H1 (cell line): ENCODE data around the gene ACAD9.

Experiments
- CEBPB ChIP-seq: IDR thresholded peaks from 2 replicates; pipeline ENCODE4 v1.6.1; 2012; ENCODE audit warnings: low read depth, low read length
- EZH2 ChIP-seq: fragments of 200-600 bp; sonication (generic); IDR thresholded peaks from 2 replicates; pipeline ENCODE4 v1.7.1; 2012; ENCODE audit warnings: low read depth, mild to moderate bottlenecking, moderate library complexity, low read length, inconsistent platforms; ENCODE audit not compliant: severe bottlenecking
- GABPA ChIP-seq: IDR thresholded peaks from 2 replicates; pipeline ENCODE4 v1.6.1; 2011; ENCODE audit warnings: mild to moderate bottlenecking, low read length, moderate library complexity, borderline replicate concordance; ENCODE audit not compliant: insufficient read depth
- JUN ChIP-seq: IDR thresholded peaks from 2 replicates; pipeline ENCODE4 v1.6.1; 2011; ENCODE audit warnings: low read depth, mild to moderate bottlenecking, improper control_type of control experiment, low read length
- PHF8 ChIP-seq: fragments of 200-600 bp; sonication (generic); conservative IDR thresholded peaks from 2 replicates; pipeline ENCODE4 v1.7.1; 2012; ENCODE audit warnings: low read depth, mild to moderate bottlenecking, inconsistent platforms, low read length, moderate library complexity
- SP1 ChIP-seq: IDR thresholded peaks from 2 replicates; pipeline ENCODE4 v1.6.1; 2011; ENCODE audit warnings: low read depth, low read length
- TF ChIP-seq, protein P1 (sequence below): IDR thresholded peaks from 2 replicates; pipeline ENCODE4 v1.6.1; 2012; ENCODE audit warnings: inconsistent platforms
- TF ChIP-seq, protein P2 (sequence below): fragments of 300-600 bp; sonication (generic); IDR thresholded peaks from 2 replicates; pipeline ENCODE4 v1.7.1; 2012; ENCODE audit warnings: low read length, moderate library complexity, mild to moderate bottlenecking, inconsistent platforms; ENCODE audit not compliant: insufficient replicate concordance
- TF ChIP-seq, protein P3 (sequence below), 3 experiments: IDR thresholded peaks; 1 replicate in 2 of 3; 2 replicates in 1 of 3; pipeline versions ENCODE4 v1.5.1 to v1.6.1; 2011; ENCODE audit warnings: low read length in 3 of 3, mild to moderate bottlenecking in 3 of 3, inconsistent platforms in 2 of 3, low read depth in 1 of 3, moderate library complexity in 1 of 3; ENCODE audit not compliant: insufficient read depth in 1 of 3; ENCODE audit errors: control extremely low read depth in 1 of 3

DNA sequence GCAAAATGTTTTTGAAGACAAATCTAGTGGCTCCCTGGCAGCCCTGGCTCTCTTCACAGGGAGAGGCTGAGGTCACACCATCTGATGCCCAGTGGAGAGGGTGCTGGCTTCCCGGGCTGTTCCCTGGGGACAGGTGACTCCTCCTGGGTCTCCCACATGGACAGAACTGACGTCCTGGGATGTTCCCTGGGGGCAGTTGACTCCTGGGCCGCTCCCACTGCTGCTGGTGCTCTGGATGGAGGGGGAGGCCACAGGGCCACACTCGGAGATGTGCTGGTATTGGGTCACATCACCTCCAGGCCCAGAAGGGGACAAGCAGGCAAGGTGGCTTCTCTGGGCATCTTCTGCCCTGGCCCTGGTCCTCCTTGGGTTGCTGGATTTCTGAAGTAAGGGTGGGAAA, 27.8 kb upstream of the ACAD9 start:
- TF ChIP-seq SP1 (no peak), PHF8 (no peak), CEBPB (no peak), GABPA (no peak), JUN (no peak), EZH2 (no peak)
- TF ChIP-seq, protein P1, sequence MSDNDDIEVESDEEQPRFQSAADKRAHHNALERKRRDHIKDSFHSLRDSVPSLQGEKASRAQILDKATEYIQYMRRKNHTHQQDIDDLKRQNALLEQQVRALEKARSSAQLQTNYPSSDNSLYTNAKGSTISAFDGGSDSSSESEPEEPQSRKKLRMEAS, result no peak
- TF ChIP-seq, protein P2, sequence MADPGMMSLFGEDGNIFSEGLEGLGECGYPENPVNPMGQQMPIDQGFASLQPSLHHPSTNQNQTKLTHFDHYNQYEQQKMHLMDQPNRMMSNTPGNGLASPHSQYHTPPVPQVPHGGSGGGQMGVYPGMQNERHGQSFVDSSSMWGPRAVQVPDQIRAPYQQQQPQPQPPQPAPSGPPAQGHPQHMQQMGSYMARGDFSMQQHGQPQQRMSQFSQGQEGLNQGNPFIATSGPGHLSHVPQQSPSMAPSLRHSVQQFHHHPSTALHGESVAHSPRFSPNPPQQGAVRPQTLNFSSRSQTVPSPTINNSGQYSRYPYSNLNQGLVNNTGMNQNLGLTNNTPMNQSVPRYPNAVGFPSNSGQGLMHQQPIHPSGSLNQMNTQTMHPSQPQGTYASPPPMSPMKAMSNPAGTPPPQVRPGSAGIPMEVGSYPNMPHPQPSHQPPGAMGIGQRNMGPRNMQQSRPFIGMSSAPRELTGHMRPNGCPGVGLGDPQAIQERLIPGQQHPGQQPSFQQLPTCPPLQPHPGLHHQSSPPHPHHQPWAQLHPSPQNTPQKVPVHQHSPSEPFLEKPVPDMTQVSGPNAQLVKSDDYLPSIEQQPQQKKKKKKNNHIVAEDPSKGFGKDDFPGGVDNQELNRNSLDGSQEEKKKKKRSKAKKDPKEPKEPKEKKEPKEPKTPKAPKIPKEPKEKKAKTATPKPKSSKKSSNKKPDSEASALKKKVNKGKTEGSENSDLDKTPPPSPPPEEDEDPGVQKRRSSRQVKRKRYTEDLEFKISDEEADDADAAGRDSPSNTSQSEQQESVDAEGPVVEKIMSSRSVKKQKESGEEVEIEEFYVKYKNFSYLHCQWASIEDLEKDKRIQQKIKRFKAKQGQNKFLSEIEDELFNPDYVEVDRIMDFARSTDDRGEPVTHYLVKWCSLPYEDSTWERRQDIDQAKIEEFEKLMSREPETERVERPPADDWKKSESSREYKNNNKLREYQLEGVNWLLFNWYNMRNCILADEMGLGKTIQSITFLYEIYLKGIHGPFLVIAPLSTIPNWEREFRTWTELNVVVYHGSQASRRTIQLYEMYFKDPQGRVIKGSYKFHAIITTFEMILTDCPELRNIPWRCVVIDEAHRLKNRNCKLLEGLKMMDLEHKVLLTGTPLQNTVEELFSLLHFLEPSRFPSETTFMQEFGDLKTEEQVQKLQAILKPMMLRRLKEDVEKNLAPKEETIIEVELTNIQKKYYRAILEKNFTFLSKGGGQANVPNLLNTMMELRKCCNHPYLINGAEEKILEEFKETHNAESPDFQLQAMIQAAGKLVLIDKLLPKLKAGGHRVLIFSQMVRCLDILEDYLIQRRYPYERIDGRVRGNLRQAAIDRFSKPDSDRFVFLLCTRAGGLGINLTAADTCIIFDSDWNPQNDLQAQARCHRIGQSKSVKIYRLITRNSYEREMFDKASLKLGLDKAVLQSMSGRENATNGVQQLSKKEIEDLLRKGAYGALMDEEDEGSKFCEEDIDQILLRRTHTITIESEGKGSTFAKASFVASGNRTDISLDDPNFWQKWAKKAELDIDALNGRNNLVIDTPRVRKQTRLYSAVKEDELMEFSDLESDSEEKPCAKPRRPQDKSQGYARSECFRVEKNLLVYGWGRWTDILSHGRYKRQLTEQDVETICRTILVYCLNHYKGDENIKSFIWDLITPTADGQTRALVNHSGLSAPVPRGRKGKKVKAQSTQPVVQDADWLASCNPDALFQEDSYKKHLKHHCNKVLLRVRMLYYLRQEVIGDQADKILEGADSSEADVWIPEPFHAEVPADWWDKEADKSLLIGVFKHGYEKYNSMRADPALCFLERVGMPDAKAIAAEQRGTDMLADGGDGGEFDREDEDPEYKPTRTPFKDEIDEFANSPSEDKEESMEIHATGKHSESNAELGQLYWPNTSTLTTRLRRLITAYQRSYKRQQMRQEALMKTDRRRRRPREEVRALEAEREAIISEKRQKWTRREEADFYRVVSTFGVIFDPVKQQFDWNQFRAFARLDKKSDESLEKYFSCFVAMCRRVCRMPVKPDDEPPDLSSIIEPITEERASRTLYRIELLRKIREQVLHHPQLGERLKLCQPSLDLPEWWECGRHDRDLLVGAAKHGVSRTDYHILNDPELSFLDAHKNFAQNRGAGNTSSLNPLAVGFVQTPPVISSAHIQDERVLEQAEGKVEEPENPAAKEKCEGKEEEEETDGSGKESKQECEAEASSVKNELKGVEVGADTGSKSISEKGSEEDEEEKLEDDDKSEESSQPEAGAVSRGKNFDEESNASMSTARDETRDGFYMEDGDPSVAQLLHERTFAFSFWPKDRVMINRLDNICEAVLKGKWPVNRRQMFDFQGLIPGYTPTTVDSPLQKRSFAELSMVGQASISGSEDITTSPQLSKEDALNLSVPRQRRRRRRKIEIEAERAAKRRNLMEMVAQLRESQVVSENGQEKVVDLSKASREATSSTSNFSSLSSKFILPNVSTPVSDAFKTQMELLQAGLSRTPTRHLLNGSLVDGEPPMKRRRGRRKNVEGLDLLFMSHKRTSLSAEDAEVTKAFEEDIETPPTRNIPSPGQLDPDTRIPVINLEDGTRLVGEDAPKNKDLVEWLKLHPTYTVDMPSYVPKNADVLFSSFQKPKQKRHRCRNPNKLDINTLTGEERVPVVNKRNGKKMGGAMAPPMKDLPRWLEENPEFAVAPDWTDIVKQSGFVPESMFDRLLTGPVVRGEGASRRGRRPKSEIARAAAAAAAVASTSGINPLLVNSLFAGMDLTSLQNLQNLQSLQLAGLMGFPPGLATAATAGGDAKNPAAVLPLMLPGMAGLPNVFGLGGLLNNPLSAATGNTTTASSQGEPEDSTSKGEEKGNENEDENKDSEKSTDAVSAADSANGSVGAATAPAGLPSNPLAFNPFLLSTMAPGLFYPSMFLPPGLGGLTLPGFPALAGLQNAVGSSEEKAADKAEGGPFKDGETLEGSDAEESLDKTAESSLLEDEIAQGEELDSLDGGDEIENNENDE, result no peak
- TF ChIP-seq, protein P3, sequence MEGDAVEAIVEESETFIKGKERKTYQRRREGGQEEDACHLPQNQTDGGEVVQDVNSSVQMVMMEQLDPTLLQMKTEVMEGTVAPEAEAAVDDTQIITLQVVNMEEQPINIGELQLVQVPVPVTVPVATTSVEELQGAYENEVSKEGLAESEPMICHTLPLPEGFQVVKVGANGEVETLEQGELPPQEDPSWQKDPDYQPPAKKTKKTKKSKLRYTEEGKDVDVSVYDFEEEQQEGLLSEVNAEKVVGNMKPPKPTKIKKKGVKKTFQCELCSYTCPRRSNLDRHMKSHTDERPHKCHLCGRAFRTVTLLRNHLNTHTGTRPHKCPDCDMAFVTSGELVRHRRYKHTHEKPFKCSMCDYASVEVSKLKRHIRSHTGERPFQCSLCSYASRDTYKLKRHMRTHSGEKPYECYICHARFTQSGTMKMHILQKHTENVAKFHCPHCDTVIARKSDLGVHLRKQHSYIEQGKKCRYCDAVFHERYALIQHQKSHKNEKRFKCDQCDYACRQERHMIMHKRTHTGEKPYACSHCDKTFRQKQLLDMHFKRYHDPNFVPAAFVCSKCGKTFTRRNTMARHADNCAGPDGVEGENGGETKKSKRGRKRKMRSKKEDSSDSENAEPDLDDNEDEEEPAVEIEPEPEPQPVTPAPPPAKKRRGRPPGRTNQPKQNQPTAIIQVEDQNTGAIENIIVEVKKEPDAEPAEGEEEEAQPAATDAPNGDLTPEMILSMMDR (IDR thresholded peaks at IDR 0.05; ENCODE audit: control extremely low read depth in 1 of 3, insufficient read depth in 1 of 3, low read depth in 1 of 3, low read length in 3 of 3), result no peak
